Endothelial cell of umbilical vein (primary cell): Measurements from ENCODE around the gene MPDZ.

Experiments used
- EZH2 ChIP-seq: IDR thresholded peaks from 2 replicates; pipeline ENCODE4 v1.6.1; 2012; ENCODE audit warnings: borderline replicate concordance, low read depth, mild to moderate bottlenecking, moderate library complexity, low read length, inconsistent platforms; ENCODE audit not compliant: severe bottlenecking
- FOS ChIP-seq: IDR thresholded peaks from 2 replicates; pipeline ENCODE4 v1.6.1; 2011; ENCODE audit warnings: mild to moderate bottlenecking, low read length, moderate library complexity, borderline replicate concordance; ENCODE audit not compliant: insufficient read depth
- GATA2 ChIP-seq: IDR thresholded peaks from 2 replicates; pipeline ENCODE4 v1.7.0; 2011; ENCODE audit warnings: low read depth, mild to moderate bottlenecking, moderate library complexity, mixed read lengths, low read length; ENCODE audit not compliant: insufficient read length, insufficient read depth
- JUN ChIP-seq: IDR thresholded peaks from 2 replicates; pipeline ENCODE4 v1.6.1; 2011; ENCODE audit warnings: borderline replicate concordance, low read depth; ENCODE audit not compliant: insufficient read length, insufficient read depth
- MYC ChIP-seq: IDR thresholded peaks from one replicate; pipeline ENCODE4 v1.6.1; 2011; ENCODE audit warnings: mild to moderate bottlenecking, low read depth, low read length
- POLR2A ChIP-seq: IDR thresholded peaks from 2 replicates; pipeline ENCODE4 v1.6.1; 2012; ENCODE audit warnings: low read depth, mild to moderate bottlenecking, control low read depth, low read length
- POLR2AphosphoS5 ChIP-seq: IDR thresholded peaks from 2 replicates; pipeline ENCODE4 v1.6.1; 2012; ENCODE audit warnings: low read depth, mild to moderate bottlenecking, control low read depth, low read length, moderate library complexity; ENCODE audit not compliant: insufficient read depth
- TF ChIP-seq, protein P1 (sequence below), 2 donors: IDR thresholded peaks; 1 replicate in 1 of 2; 2 replicates in 1 of 2; pipeline ENCODE4 v1.5.1; 2011; ENCODE audit warnings: low read length in 2 of 2, mild to moderate bottlenecking in 2 of 2, moderate library complexity in 2 of 2, control low read depth in 1 of 2, inconsistent platforms in 1 of 2, low read depth in 1 of 2; ENCODE audit not compliant: insufficient read depth in 1 of 2; ENCODE audit errors: extremely low read depth in 1 of 2
- TF ChIP-seq, protein P2 (sequence below): IDR thresholded peaks from 2 replicates; pipeline ENCODE4 v1.6.1; 2011; ENCODE audit not compliant: insufficient read depth, insufficient read length

DNA sequence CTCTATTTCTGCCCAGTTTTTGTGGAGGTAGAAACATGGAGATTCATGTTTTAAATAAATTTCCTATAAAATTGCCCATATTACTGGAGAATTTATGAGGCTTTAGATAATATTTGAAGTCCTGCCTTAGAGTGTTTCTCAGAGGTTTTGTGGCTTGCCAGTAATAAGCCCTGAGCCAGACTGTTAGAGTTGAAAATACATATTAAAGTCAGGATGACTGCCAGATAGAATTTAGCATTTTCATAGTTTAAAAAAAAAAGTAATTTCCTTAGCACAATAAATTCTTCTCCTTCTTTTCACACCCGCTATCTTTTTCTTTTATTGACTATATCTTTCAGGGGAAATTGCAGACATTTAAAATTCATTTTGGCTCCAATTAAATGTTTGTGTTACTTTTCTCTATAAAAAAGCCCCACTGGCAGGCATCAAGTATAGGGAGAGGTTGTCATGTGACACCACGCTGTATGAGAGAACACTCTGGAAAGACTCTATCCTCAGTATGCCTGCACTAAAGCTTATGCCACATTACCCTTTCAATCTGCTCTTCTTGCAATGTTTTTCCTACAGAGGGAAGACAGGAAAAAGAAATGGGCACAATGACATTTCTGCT is 135.2 kb downstream of the MPDZ start:
- TF ChIP-seq, protein P1, sequence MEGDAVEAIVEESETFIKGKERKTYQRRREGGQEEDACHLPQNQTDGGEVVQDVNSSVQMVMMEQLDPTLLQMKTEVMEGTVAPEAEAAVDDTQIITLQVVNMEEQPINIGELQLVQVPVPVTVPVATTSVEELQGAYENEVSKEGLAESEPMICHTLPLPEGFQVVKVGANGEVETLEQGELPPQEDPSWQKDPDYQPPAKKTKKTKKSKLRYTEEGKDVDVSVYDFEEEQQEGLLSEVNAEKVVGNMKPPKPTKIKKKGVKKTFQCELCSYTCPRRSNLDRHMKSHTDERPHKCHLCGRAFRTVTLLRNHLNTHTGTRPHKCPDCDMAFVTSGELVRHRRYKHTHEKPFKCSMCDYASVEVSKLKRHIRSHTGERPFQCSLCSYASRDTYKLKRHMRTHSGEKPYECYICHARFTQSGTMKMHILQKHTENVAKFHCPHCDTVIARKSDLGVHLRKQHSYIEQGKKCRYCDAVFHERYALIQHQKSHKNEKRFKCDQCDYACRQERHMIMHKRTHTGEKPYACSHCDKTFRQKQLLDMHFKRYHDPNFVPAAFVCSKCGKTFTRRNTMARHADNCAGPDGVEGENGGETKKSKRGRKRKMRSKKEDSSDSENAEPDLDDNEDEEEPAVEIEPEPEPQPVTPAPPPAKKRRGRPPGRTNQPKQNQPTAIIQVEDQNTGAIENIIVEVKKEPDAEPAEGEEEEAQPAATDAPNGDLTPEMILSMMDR (IDR thresholded peaks at IDR 0.05; ENCODE audit: extremely low read depth in 1 of 2, insufficient read depth in 1 of 2, low read depth in 1 of 2, low read length in 2 of 2), result no peak
- TF ChIP-seq POLR2A (no peak), POLR2AphosphoS5 (no peak), FOS (no peak), EZH2 (no peak), MYC (no peak), JUN (no peak), GATA2 (no peak)
- TF ChIP-seq, protein P2, sequence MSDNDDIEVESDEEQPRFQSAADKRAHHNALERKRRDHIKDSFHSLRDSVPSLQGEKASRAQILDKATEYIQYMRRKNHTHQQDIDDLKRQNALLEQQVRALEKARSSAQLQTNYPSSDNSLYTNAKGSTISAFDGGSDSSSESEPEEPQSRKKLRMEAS, result no peak
